Measurements from ENCODE around the gene MAGI2.
"Not testable (repeated sequence)": the region's sequence is repeated elsewhere in the genome, so short reads cannot be mapped to it uniquely, and the experiment has no call there.

Gene MAGI2

DNA sequence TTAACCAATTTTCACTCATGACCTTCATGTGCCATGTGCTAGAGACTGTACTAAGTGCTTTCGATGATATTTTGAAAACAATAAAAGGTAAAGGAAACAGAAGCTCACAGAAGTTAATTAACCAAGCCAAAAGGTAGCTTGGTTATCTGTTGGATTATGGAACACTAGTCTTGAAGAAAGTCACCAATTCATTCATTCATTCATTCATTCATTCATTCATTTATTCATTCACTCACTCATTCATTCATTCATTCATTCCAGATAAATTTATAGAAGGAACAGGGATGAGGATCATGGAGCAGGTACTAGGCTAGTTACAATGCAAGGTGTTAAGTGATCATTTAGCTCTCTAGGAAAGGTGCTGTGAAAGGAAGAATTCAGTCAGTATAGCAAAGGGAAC is 322.8 kb downstream of the MAGI2 start:
- DNase-seq: no peak

DNA sequence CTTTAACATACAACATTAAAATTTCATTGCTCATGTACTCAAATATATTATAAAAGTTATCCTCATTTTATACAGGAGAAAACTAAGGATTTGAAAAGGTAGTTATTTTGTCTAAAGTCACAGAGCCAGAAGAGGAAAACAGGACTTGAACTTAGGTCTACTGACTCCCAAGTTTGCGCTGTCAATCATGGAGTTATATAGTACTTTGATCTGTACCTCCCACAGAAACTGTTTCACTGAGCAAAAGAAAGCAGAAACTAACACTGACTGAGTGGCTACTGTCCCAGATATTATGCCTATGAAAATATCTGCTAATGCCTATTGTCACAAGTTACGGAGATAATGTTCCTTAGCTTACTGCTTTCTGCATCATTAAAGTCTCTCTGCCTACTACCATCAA is 329.1 kb downstream of the MAGI2 start:
- DNase-seq: no peak

GRCh38 chr7:79118143-79118542 is 335.3 kb downstream of the MAGI2 start:
- DNase-seq: no peak

- no peak for DNase-seq
Measured at GRCh38 chr7:79096361-79096805, 357.1 kb downstream of the MAGI2 start.

- DNase-seq: peak; percentile 8
Measured at GRCh38 chr7:79093421-79093820, 360.0 kb downstream of the MAGI2 start.

DNA sequence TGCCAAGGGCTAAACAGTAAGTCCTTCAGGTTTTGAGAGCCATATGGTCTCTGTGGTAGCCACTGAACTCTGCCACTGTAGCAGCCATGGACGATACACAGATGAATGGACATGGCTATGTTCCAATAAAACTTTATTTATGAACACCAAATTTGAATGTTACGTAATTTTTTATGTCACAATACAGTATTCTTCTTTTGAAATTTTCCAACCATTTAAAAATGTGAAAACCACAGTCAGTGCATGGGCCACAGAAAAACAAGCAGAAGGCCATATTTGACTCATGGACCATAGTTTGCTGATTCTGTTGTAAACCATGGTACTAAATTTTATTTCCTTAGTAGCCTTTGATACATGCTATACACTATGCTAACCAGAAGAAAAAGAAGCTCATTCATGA is 361.8 kb downstream of the MAGI2 start:
- DNase-seq: no peak

- no peak for DNase-seq
Measured at GRCh38 chr7:79091011-79091410, 362.5 kb downstream of the MAGI2 start.

GRCh38 chr7:79090543-79090942 is 362.9 kb downstream of the MAGI2 start:
- peak; percentile 20 for DNase-seq

GRCh38 chr7:79084423-79084822 is 369.0 kb downstream of the MAGI2 start:
- DNase-seq: no peak

DNA sequence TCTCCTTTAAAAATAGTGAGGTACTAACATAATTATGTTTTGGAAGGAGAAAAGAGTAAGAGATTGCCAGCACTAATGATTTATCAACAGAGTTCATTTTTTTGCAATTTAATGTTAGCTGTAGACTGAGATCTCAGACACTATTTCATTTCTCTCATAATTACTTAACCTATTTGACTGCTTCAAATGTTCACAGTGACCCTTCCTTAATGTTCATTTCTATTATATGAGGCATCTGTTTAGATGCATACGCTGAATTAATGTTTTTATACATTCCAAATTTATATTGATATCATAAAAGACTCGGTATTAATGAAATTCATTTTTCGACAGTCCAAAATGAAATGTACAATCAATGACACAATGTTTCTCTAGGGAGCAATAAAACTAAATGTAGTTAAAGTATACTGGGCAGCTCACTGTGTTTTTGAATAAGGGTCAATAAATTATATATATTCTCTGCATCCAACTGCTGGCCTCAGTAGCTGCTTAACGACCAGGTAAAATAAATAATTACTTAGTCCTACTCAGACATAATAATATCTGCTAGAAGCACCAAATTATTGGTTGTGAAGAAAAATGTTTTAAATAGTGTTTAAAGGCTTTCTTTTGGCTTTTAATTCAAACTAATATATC is 373.4 kb downstream of the MAGI2 start:
- DNase-seq: no peak

DNA sequence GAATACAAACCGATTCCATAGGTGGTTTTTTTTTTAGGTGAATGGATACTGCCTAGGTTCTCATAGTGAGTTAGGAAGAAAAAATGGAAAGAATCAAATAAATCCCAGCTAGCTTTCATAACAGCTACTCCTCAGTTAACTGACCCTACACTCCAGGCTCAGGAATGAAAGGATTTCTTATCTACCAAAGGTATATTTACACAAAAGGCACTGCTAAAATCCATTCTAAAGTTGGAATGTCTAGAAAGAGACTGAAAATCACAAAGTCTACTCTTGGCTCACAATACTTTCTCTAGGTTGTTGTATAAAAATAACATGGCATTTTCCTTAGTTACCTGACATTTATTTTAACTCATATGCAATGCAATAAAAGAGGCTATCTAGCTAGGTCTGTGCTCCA is 375.2 kb downstream of the MAGI2 start:
- no peak for DNase-seq

DNA sequence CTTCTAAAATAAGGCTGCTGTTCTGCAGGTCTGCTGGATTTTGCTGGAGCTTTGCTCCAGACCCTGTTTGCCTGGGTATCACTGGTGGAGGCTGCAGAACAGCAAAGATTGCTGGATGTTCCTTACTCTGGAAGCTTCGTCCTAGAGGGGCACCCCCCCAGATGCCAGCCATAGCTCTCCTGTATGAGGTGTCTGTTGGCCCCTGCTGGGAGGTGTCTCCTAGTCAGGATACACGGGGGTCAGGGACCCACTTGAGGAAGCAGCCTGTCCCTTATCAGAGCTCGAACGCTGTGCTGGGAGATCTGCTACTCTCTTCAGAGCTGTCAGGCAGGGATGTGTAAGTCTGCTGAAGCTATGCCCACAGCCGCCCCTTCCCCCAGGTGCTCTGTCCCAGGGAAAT is 382.3 kb downstream of the MAGI2 start:
- not testable (repeated sequence) for DNase-seq

GRCh38 chr7:79064187-79064823 is 389.2 kb downstream of the MAGI2 start:
- DNase-seq: no peak

DNA sequence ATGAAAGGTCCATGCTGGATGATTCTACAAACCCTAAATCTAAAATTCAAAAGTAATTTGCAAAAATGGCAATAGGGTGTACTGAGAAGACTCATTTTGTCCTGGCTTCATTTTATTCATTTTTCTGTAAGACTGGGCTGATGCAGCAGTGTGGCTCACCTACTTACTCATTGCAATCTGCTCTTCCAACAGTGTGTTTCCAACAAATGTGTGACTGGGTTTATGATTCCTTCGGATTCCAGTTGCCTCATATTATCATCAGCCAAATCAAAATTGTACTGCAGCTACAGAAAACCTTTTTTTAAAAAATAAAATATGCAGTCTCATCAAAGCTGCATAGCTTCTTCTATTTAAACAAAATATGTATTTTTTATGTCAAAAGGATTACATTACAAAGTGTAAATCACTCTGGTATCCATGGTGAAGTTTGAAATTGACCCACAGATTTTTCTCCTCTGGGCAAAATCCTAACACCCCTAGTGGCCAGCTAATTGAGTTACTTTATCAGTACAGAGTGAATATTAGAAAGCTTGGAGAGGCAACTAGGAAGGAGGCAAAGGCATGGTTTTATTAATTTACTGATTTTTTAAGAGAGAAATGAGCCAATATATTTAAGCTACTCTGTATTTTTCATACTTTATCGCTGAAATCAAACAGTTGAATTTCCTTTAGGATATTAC is 390.3 kb downstream of the MAGI2 start:
- no peak for DNase-seq

DNA sequence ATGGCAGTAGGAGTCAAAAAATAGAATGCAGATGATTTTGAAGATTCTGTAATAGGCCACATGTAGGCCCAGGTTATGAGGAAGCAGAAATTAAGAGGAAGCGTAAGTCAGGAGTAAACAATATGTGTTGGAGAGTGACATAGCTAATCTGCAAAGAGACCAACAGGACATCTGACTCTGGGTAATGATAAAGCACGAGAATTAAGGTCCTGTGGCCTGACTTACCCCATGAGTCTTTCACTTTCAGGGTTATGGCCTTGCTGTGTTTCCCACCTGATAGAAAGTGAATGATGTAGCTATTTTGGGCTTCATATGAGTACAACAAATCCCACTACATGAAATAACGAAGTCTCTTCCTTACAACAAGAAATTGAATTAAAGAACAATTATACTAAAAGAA is 393.0 kb downstream of the MAGI2 start:
- DNase-seq: no peak

- DNase-seq: no peak
Measured at GRCh38 chr7:79055722-79056415, 397.6 kb downstream of the MAGI2 start.

- DNase-seq: no peak
Measured at GRCh38 chr7:79051915-79052314, 401.6 kb downstream of the MAGI2 start.

GRCh38 chr7:79050603-79051002 is 402.9 kb downstream of the MAGI2 start:
- DNase-seq: peak; percentile 16

- DNase-seq: no peak
Measured at GRCh38 chr7:79046061-79046460, 407.4 kb downstream of the MAGI2 start.

DNA sequence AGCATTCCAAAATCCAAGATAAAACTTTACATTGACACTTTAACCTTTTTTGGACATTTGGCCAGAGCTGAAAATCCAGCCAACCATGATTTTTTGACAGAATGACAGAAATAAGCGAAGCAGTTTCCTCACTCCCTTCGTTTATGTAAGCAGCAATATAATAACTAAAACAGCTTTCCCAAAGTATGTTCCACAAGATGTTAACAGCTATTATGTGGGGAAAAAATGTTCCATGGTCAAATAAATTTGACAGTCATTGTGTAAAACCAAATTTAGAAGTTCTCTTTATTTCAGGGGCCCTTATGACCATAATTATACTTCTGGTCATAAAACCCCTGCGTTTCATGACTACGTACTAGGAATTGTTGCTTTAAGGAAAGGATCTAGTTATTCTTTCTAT is 416.5 kb downstream of the MAGI2 start:
- no peak for DNase-seq

GRCh38 chr7:79036356-79036755 is 417.1 kb downstream of the MAGI2 start:
- no peak for DNase-seq

DNA sequence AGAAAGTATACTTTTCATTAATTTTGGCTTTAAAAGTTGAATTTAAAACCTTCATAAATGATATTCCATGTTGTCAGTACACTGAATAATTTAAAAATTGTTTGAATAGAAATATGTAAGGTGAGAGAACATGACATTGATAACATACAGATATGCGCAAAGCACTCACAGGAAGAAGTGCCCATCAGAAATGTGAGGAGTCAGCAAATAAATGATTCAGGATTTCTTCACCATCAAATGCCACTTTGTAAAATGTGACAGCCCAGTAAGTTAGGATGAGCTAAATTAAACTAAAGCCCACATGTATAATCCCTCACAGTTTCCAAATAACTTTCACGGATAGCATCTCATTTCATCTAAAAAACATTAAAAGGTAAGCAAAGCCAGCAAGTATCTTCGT is 417.6 kb downstream of the MAGI2 start:
- no peak for DNase-seq

GRCh38 chr7:79034730-79035129 is 418.7 kb downstream of the MAGI2 start:
- no peak for DNase-seq

DNA sequence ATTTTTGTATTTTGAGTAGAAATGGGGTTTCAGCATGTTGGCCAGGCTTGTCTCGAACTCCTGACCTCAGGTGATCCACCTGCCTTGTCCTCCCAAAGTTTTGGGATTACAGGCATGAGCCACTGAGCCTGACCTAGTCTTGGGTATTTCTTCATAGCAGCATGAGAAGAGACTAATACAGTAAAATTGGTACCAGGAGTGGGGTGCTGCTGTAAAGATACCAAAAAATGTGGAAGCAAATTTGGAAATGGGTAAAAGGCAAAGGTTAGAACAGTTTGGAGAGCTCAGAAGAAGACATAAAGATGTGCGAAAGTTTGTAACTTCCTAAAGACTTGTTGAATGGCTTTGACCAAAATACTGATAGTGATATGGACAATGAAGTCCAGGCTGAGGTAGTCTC is 433.8 kb downstream of the MAGI2 start:
- not testable (repeated sequence) for DNase-seq

All from hematopoietic multipotent progenitor cell treated with erythropoietin and hydrocortisone succinate and interleukin-3 and kit ligand, for 6 days (in vitro differentiated cells).